GM19372 (cell line): ENCODE measurements around the gene ZP1.

Experiments
- ATAC-seq: cut with Tn5 transposase; IDR thresholded peaks from one replicate; pipeline ENCODE4 v1.9.1; 2021; ENCODE audit warnings: mild to moderate bottlenecking, low read depth, moderate library complexity; ENCODE audit not compliant: unreplicated experiment

Gene ZP1

DNA sequence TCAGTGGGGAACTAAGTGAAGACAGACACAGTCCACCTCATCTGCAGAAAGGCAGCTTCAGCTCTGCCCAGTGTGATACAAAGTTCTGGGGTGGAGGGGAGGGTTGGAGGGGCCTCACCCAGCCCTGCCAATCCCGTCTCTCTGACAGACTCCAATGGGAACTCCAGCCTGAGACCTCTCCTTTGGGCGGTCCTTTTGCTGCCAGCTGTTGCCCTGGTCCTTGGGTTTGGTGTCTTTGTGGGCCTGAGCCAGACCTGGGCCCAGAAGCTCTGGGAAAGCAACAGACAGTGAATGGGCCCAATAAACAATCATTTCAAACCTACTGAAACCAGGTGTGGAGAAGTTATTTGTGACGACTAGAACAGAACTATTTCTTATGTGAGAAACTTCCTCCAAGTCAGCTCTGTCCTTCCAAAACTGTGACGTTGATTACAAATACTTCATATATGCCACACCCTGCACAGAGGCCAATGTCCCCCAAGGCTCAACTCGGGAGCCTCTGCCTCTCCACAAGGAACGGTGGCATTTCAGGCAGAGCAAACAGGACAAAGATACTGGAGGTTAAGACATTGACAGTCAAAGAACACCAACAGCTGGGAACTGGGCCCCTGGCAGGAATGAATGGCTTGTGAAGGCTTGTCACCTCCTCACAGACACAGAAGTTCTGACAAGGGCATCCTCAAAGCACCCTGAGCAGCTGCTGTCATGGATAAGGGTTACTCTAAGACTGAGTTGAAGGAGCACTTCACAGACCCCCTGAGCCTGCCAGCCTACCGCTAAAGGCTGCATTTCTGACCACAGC is 8.2 kb downstream of the ZP1 start:
- no peak for ATAC-seq

GRCh38 chr11:60876168-60876485 is 8.8 kb downstream of the ZP1 start:
- ATAC-seq = no peak

- ATAC-seq = no peak
Observed at GRCh38 chr11:60878245-60879101, 11.1 kb downstream of the ZP1 start.

GRCh38 chr11:60879104-60879503 is 11.8 kb downstream of the ZP1 start:
- ATAC-seq = no peak

DNA sequence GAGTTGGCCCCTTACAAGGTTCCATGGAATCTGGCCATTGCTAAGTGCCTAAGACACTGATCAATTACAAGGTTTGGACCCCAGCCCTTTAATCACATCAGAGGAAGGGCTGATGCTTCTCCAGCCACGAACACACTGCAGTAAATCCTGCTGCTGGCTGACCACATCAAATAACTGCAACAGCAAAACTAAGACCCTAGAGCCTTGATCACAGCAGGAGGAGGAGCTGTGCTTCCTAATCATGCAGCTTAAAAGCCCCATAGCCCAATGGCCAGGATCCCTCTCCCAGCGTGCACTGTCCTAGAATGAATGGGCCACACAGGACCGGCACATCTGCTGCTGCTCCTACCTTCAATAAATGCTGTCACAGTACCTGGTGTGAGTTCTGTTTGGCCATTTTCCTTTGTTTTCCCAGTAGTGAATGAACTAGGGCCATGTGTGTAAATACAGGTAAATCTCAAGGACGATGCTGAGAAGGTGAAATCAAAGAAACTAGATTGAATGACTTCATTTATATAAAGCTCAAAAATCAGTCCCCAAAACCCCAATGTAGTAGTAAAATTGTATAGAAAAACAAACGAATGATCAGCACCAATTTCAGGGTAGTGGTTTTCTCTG is 12.7 kb downstream of the ZP1 start:
- no peak for ATAC-seq

DNA sequence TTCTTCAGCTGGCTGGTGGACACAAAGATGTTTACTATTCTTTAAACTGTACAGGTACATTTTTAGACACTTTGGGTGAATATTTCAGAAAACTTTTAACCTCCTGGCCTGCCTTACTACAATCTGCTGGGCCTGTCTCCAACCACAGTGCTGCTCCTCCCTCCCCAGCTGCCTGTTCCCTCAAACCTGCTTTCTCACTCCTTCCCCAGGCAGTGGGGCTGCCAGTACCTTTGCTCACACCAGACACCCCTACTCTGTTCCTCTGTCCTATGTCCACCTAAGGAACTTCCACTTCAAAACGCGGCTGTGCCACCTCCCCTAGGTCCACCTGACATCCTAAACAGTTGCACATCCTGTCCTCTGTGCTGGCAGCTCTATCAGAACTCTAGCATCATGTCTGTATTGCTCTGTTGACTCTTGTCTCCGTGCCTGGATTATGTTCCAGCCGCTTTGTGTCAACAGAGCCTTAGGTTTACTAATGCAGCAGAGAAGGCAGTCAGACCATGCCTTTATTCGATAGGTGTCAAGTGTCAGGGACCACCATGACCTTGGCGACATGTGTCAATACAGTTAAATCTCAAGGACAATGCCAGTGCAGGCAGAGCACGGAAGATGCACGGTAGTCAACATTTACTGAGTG is 13.4 kb downstream of the ZP1 start:
- no peak for ATAC-seq

DNA sequence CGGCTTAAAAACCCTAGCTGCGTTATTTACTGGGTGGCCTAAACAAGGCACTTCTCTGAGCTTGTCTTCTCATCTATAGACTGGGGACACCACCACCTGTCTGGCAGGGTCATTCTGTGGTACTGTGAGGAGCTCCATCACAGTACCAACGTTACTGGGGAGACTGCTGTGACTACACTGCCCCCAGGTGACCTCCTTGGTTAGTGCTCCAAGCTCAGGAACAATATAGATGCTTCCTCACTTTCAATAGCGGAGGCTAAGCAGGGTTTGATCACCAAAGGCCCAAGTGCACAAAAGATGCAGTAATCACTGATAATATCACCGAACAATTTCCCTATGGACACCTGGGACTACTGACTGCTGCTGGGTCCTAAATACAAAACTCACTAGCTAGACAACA is 20.2 kb downstream of the ZP1 start:
- ATAC-seq = no peak

GRCh38 chr11:60889869-60890311 is 22.5 kb downstream of the ZP1 start:
- ATAC-seq = no peak

- ATAC-seq = no peak
Observed at GRCh38 chr11:60890696-60891095, 23.4 kb downstream of the ZP1 start.

GRCh38 chr11:60891103-60891741 is 23.9 kb downstream of the ZP1 start:
- ATAC-seq = no peak

- ATAC-seq = no peak
Observed at GRCh38 chr11:60895687-60896086, 28.3 kb downstream of the ZP1 start.

GRCh38 chr11:60897496-60897895 is 30.2 kb downstream of the ZP1 start:
- no peak for ATAC-seq

- ATAC-seq = no peak
Observed at GRCh38 chr11:60899046-60899936, 31.9 kb downstream of the ZP1 start.

- ATAC-seq = no peak
Observed at GRCh38 chr11:60899977-60900376, 32.6 kb downstream of the ZP1 start.

GRCh38 chr11:60900673-60901404 is 33.5 kb downstream of the ZP1 start:
- ATAC-seq = no peak

GRCh38 chr11:60902625-60903024 is 35.3 kb downstream of the ZP1 start:
- no peak for ATAC-seq

- ATAC-seq = no peak
Observed at GRCh38 chr11:60905047-60905446, 37.7 kb downstream of the ZP1 start.

DNA sequence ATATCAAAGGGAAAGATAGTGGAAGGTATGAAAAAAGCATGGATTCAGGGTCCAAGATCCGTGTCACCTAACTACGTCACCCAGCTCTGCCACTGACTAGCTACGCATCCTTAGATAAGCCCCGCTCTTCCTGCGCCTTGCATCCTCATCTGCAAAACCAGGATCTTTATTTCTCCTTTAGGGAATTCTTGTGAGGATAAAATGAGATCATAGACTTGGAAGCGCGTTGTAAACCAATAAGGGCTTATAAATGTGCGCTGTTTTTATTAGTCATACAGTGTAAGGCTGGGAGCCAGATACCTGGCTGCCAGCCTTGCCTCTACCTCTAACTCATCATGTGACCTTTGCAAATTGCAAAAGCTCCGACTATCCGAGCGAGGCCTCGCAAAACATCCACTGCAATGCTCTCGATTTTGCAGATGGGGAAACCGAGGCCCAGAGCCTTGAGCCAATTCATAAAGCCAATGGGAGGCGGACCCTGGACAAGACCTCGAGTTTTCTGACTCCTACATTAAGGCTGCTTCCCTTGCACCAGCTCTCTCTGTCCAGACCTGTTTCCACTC is 38.3 kb downstream of the ZP1 start:
- ATAC-seq = no peak
